ENCODE results near the gene INCA1. TPM values are rescaled to one million over a fixed set of nuclear protein-coding genes. Genes with fewer than 3 reads are reported as not detected.
"Not testable (repeated sequence)": the region's sequence is repeated elsewhere in the genome, so short reads cannot be mapped to it uniquely, and the experiment has no call there.

Gene INCA1
- total RNA-seq (ENCODE audit: insufficient read depth, low replicate concordance), result 2.9 TPM

DNA sequence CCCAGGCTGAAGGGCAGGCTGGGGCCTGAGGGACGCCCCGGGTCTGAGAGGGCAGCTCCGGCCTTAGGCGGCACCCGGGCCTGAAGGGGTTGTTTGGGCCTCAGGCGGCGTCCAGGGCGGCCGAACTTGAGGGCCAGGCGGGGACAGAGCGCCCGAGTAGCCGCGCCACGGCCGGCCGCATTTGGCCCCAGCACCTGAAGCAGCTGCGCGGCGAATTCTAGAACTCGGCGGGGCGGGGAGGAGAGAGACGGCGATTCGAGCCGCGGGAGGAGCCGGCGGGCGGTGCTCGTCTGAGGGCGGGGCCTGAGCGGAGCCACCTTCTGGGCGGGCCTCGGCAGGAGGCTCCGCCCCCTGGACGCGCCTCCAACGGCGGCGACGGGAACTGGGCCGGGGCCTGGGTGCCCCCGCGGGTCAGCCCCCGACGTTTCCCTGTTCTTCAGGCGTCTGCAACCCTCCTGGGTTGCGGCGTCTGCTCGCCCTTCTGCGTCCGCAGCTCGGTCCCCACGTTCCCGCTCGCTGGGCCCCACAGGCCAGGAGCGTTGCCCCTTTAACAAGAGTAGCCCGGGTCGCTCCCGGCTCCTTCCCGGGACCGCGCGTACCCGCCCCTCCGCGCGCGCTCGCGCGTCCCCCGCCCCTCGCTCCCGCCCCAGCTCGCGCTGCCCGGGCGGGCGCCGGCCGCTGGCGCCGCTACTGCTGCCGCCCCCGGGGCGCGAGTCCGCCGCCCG, at the start of gene INCA1, which contains the start of gene KIF1C:
Gene INCA1 (minus strand): TSS at position 221 of the 725 bp plus-strand sequence. CDS start 3,085 bp downstream, outside the sequence.
Gene KIF1C (plus strand): TSS at position 649 of the 725 bp plus-strand sequence. CDS start 2,297 bp downstream, outside the sequence.
- peak; percentile 95 for DNase-seq (ENCODE audit: low spot score)

GRCh38 chr17:5045496-5045895, 48.2 kb upstream of the INCA1 start:
- DNase-seq (ENCODE audit: low spot score), result no peak

GRCh38 chr17:5044630-5045029, 47.3 kb upstream of the INCA1 start:
- no peak for DNase-seq (ENCODE audit: low spot score)

DNA sequence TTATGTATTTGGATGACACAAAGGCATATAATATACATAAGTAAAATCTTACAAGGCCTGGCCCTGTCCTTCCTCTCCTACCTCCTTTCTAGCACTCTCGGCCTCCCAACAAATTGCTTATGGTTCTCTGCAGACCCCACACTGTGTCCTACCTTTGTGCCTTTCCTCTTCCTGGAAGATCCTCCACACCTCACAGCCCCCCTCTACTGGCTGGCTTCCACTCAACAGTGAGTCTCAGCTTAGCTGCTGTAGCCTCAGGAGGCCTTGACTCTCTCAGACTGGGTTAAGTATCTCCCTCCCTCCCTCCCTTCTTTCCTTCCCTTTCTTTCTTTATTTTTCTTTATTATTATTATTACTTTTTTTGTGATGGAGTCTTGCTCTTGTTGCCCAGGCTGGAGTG, 46.2 kb upstream of the INCA1 start:
- DNase-seq (ENCODE audit: low spot score), result no peak

DNA sequence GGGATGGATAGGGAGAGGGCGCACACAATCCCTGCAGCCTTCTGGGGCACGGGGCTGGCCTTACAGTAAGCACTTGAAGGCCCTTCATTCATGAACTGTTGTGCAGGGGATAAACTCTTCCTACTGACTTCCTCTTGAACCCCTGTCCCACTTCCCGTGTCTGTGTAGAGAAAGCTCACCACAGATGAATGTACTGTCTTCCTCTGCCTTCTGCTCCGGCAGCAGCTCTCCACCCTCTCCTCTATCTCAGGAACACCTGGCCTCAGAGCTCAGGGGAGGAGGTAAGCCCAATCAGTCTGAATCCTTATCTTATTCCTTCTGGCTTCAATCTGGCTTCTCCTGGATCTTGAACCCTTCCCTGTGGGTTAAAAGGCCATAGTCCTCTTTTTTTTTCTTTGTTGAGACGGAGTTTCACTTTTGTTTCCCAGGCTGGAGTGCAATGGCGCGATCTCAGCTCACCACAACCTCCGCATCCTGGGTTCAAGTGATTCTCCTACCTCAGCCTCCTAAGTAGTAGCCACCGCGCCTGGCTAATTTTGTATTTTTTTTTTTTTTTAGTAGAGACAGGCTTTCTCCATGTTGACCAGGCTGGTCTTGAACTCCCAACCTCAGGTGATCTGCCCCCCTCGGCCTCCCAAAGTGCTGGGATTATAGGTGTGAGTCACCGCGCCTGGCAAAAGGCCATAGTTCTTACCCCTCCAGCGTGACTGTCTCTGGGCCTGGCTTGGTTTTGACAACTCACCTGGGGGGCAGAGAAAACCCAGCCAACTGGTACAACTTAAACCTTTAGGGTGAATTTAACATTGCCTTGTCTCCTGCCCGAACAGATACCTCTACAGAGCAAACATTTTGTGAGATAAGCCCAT, 45.1 kb upstream of the INCA1 start:
- DNase-seq (ENCODE audit: low spot score), result no peak

- peak; percentile 14 for DNase-seq (ENCODE audit: low spot score)
Observed at GRCh38 chr17:5035315-5035714, 38.0 kb upstream of the INCA1 start, which contains the start of gene SLC52A1. TSS of gene SLC52A1 (minus strand) at chr17:5035426. CDS start at chr17:5034606, 820 bp downstream.

GRCh38 chr17:5034651-5035050, 37.3 kb upstream of the INCA1 start:
- no peak for DNase-seq (ENCODE audit: low spot score)

- no peak for DNase-seq (ENCODE audit: low spot score)
Observed at GRCh38 chr17:5034063-5034462, 36.7 kb upstream of the INCA1 start.

DNA sequence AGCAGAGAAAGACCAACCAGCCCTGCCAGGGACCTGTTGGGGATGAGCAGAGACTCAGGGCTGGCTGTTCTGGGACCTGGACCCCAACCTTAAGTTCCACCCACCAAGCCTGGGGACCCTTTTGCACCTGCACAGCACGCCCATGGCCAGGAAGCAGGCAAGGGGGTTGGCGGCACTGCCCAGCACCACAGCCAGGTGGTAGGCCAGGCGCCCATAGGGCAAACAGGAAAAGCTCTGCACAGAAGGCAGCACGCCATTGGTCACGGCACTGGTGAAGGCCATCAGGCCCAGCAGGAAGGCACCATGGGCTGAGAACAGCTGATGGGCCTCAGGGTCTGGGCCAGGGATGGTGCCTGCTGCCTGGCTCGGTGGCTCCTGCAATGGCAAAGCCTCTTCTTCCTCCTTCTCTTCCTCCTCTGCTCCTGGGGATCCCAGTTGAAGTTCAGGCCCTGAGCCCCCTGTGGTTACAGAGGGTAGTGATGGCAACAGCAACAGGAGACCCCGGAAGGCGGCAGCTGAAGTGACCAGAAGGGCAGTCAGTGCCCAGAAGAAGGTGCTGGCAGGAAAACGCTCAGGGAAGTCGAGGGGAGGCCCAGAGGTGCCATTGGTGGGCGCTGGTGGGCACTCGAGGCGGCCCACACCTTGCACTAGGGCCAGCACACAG, 36.2 kb upstream of the INCA1 start:
- no peak for DNase-seq (ENCODE audit: low spot score)

- no peak for DNase-seq (ENCODE audit: low spot score)
Observed at GRCh38 chr17:5032865-5033264, 35.5 kb upstream of the INCA1 start.

- peak; percentile 91 for DNase-seq (ENCODE audit: low spot score)
Observed at GRCh38 chr17:5031365-5032082, 34.2 kb upstream of the INCA1 start.

DNA sequence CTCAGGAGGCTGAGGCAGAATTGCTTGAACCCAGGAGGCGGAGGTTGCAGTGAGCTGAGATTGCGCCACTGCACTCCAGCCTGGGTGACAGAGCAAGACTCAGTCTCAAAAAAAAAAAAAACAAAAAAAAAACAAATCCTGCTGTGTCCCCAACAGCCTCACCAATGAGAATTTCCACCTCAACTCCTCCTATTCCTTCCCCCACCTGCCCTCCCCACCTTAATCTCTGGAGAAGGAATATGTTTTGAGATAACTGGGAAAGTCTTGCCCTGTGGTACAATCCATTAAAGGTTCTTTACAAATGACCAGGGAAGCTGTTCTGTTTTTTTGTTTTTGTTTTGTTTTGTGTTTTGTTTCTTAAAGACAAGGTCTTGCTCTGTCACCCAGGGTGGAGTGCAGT, 32.8 kb upstream of the INCA1 start:
- not testable (repeated sequence) for DNase-seq (ENCODE audit: low spot score)

DNA sequence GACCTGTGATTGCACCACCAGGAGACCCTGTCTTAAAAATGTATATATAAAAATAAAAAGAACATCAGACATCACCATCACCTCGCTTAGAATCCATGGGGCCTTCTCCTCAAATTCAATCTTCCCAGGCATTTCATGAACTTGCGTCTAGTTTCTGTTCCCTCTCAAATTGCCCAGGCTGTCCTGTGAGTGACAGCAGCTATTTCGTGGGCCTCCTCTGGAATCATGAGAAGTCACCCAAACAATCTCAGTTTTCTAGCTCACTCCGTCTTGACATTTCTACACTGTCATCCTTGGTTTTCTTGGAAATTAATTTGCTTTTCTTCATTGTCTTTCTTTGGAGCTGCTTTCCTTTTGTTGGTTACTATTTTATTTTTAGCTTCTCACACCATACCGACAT, 30.6 kb upstream of the INCA1 start:
- no peak for DNase-seq (ENCODE audit: low spot score)

GRCh38 chr17:5027299-5027698, 30.0 kb upstream of the INCA1 start:
- DNase-seq (ENCODE audit: low spot score), result no peak

DNA sequence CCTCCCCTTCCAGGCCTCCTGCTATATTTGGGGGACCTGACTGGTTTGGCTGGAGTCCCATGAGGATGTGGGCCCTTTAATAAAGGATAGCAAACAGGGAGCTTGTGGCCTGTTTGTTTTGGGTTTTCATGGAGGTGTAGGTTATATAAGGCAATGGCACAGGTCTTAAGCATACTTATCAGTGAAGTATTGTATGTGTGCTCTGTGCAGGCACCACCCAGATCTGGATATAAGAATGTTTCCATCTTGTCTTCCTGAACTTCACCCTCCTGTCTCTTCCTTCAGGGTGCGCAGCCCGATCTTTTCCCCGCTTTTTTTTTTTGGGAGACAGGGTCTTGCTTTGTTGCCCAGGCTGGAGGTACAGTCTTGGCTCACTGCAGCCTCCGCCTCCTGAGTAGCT, 27.3 kb upstream of the INCA1 start:
- no peak for DNase-seq (ENCODE audit: low spot score)

DNA sequence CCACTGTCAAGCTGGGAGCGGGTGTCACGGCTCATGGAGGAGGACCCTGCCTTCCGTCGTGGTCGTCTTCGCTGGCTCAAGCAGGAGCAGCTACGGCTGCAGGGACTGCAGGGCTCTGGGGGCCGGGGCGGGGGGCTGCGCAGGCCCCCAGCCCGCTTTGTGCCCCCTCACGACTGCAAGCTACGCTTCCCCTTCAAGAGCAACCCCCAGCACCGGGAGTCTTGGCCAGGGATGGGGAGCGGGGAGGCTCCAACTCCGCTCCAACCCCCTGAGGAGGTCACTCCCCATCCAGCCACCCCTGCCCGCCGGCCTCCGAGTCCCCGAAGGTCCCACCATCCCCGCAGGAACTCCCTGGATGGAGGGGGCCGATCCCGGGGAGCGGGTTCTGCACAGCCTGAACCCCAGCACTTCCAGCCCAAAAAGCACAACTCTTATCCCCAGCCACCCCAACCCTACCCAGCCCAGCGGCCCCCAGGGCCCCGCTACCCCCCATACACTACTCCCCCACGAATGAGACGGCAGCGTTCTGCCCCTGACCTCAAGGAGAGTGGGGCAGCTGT, 26.3 kb upstream of the INCA1 start:
- DNase-seq (ENCODE audit: low spot score), result no peak

- DNase-seq (ENCODE audit: low spot score), result no peak
Observed at GRCh38 chr17:5022171-5022711, 24.9 kb upstream of the INCA1 start.

GRCh38 chr17:5020502-5021023, 23.2 kb upstream of the INCA1 start:
- DNase-seq (ENCODE audit: low spot score), result no peak

- DNase-seq (ENCODE audit: low spot score), result no peak
Observed at GRCh38 chr17:5019475-5019956, 22.2 kb upstream of the INCA1 start.

- DNase-seq (ENCODE audit: low spot score), result no peak
Observed at GRCh38 chr17:5014357-5014756, 17.0 kb upstream of the INCA1 start.

Data from umbilical cord (tissue), 2 donors.